ENCODE results near the gene GPRC6A. TPM values are rescaled to one million over a fixed set of nuclear protein-coding genes. Genes with fewer than 3 reads are reported as not detected.
A peak's percentile ranks its signal among the peaks of the same experiment; 100 is the strongest.

Gene GPRC6A
- total and polyA plus RNA-seq, 9 donors = not detected

GRCh38 chr6:116797585-116797984, 31.3 kb downstream of the GPRC6A start:
- H3K36me3 ChIP-seq = no peaks in the 10 kb centered on the region
- TF ChIP-seq EP300 (IDR thresholded peaks at IDR 0.05) = no peak
- TF ChIP-seq, protein P1, sequence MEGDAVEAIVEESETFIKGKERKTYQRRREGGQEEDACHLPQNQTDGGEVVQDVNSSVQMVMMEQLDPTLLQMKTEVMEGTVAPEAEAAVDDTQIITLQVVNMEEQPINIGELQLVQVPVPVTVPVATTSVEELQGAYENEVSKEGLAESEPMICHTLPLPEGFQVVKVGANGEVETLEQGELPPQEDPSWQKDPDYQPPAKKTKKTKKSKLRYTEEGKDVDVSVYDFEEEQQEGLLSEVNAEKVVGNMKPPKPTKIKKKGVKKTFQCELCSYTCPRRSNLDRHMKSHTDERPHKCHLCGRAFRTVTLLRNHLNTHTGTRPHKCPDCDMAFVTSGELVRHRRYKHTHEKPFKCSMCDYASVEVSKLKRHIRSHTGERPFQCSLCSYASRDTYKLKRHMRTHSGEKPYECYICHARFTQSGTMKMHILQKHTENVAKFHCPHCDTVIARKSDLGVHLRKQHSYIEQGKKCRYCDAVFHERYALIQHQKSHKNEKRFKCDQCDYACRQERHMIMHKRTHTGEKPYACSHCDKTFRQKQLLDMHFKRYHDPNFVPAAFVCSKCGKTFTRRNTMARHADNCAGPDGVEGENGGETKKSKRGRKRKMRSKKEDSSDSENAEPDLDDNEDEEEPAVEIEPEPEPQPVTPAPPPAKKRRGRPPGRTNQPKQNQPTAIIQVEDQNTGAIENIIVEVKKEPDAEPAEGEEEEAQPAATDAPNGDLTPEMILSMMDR (IDR thresholded peaks at IDR 0.05) = no peak
- TF ChIP-seq POLR2A (IDR thresholded peaks at IDR 0.05) = no peak
- 54 to 59% (median 57%) methylated on average over 2 of the region's 2 CpGs for WGBS, 3 donors
- H3K4me1 ChIP-seq (ENCODE audit: insufficient read depth) = no peaks in the 10 kb centered on the region
- no peaks in the 10 kb centered on the region for H3K9me3 ChIP-seq
- no peak overlapping the region for H3K27ac ChIP-seq
- DNase-seq = no peak
- no peak overlapping the region for H3K4me3 ChIP-seq
- intact Hi-C loops (cut with DNase I) = no loop called here
- no peaks in the 10 kb centered on the region for H3K27me3 ChIP-seq

- WGBS, 3 donors = 50 to 68% (median 62%) methylated on average over 3 of the region's 3 CpGs
- no peaks in the 10 kb centered on the region for H3K9me3 ChIP-seq
- no peak overlapping the region for H3K27ac ChIP-seq
- H3K4me1 ChIP-seq (ENCODE audit: insufficient read depth) = no peaks in the 10 kb centered on the region
- no peaks in the 10 kb centered on the region for H3K36me3 ChIP-seq
- intact Hi-C loops (cut with DNase I) = no loop called here
- DNase-seq = no peak
- TF ChIP-seq, protein P1 (IDR thresholded peaks at IDR 0.05) = no peak
- TF ChIP-seq POLR2A (IDR thresholded peaks at IDR 0.05) (no peak), EP300 (IDR thresholded peaks at IDR 0.05) (no peak)
- no peaks in the 10 kb centered on the region for H3K27me3 ChIP-seq
- H3K4me3 ChIP-seq = no peak overlapping the region
Observed at GRCh38 chr6:116793224-116793623, 35.7 kb downstream of the GPRC6A start.

DNA sequence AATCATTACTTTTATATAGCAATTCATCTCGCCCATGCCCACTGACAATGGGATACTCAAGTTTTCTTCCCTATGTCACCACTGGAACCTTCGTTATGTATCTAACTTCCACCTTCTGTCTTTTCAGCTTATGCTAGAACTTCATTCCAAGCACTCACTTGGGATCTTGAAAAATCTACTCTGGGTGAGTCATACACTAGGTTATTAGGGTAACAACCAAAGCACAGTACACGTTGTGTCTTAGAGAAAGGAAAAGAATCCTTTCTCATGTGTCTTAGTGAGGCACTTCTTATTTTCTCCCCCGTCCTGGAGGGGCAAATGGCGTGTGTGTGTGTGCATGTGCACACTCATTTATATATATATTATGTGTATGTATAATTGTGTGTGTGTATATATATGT, 45.0 kb downstream of the GPRC6A start:
- no peak for DNase-seq
- Histone ChIP-seq H3K4me1 (ENCODE audit: insufficient read depth) (no peaks in the 10 kb centered on the region), H3K27ac (no peak overlapping the region), H3K9me3 (no peaks in the 10 kb centered on the region), H3K36me3 (no peaks in the 10 kb centered on the region), H3K4me3 (no peak overlapping the region), H3K27me3 (no peaks in the 10 kb centered on the region)
- TF ChIP-seq EP300 (IDR thresholded peaks at IDR 0.05) (no peak), POLR2A (IDR thresholded peaks at IDR 0.05) (no peak)
- TF ChIP-seq, protein P1 (IDR thresholded peaks at IDR 0.05) = no peak
- intact Hi-C loops (cut with DNase I) = no loop called here
- WGBS, 3 donors = 63 to 73% (median 64%) methylated on average over 5 of the region's 5 CpGs

DNA sequence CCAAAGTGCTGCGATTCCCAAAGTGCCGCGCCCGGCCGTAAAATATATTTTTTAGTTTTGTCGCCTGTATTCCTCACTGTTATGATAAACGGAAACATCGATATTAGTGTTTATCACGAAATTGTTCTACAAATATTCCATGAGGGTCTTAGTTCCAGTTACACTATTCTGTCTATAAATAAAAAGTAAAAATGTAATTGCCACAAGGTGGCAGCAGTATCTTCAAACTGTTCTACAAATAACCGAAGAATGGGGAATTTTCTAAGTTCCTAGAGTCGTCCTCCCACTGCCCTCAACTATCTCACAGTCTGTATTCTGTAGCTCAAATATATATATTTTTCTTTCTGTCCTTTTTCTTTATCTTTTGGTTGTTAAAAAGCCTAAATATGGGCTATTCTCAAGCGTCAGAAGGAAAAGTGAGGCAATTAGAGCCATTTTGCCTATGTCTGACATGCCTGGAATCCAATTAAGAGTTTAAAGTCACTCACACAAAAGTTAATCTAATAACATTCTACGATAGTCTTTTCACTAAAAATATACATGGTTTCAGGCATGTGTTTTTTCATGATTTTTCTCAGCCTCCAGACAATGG, 49.2 kb downstream of the GPRC6A start:
- H3K36me3 ChIP-seq = no peaks in the 10 kb centered on the region
- H3K4me3 ChIP-seq = no peak overlapping the region
- 16 to 26% (median 24%) methylated on average over 13 of the region's 13 CpGs for WGBS, 3 donors
- no peaks in the 10 kb centered on the region for H3K4me1 ChIP-seq (ENCODE audit: insufficient read depth)
- intact Hi-C loops (cut with DNase I) = no loop called here
- no peaks in the 10 kb centered on the region for H3K9me3 ChIP-seq
- DNase-seq = no peak
- TF ChIP-seq, protein P1 (IDR thresholded peaks at IDR 0.05) = peak in 1 of 3 donors; percentile 10
- TF ChIP-seq POLR2A (IDR thresholded peaks at IDR 0.05) = no peak
- no peak overlapping the region for H3K27ac ChIP-seq
- no peaks in the 10 kb centered on the region for H3K27me3 ChIP-seq

Data from ovary (tissue), 9 donors.